GM21528 (cell line): ENCODE measurements around the gene GPS2.

Experiments
- ATAC-seq: cut with Tn5 transposase; IDR thresholded peaks from one replicate; pipeline ENCODE4 v1.9.1; 2021; ENCODE audit warnings: mild to moderate bottlenecking, moderate library complexity; ENCODE audit not compliant: unreplicated experiment, low FRiP score

GPS2 gene

GRCh38 chr17:7294614-7295153, 20.5 kb downstream of the GPS2 start, which contains the start of gene YBX2:
Gene YBX2, minus strand, starts transcription at chr17:7294639. Its CDS starts 139 bp downstream, at chr17:7294500.
- no peak for ATAC-seq

- ATAC-seq, result no peak
These were observed 21.1 kb downstream of the GPS2 start for GRCh38 chr17:7293816-7294613.

- no peak for ATAC-seq
These were observed 22.0 kb downstream of the GPS2 start for GRCh38 chr17:7293159-7293558.

- ATAC-seq, result no peak
These were observed 22.4 kb downstream of the GPS2 start for GRCh38 chr17:7292729-7293128.

GRCh38 chr17:7292194-7292593, 23.0 kb downstream of the GPS2 start:
- ATAC-seq, result no peak

- ATAC-seq, result no peak
These were observed 24.5 kb downstream of the GPS2 start for GRCh38 chr17:7290685-7291084.

- no peak for ATAC-seq
These were observed 25.0 kb downstream of the GPS2 start for GRCh38 chr17:7290166-7290565.

- no peak for ATAC-seq
These were observed 25.7 kb downstream of the GPS2 start for GRCh38 chr17:7289256-7290032.

GRCh38 chr17:7285679-7286078, 29.5 kb downstream of the GPS2 start:
- ATAC-seq, result no peak

GRCh38 chr17:7284911-7285310, 30.2 kb downstream of the GPS2 start:
- no peak for ATAC-seq

- ATAC-seq, result no peak
These were observed 31.5 kb downstream of the GPS2 start for GRCh38 chr17:7283471-7284216.

- no peak for ATAC-seq
These were observed 32.3 kb downstream of the GPS2 start for GRCh38 chr17:7282752-7283321.

- ATAC-seq, result no peak
These were observed 33.0 kb downstream of the GPS2 start for GRCh38 chr17:7281953-7282751.

GRCh38 chr17:7281074-7281952, 33.8 kb downstream of the GPS2 start, which contains the start of gene SLC2A4:
Gene SLC2A4, plus strand, starts transcription at chr17:7281718. Its CDS starts 217 bp downstream, at chr17:7281935.
- ATAC-seq, result no peak

- no peak for ATAC-seq
These were observed 34.6 kb downstream of the GPS2 start for GRCh38 chr17:7280519-7281073.

- ATAC-seq, result no peak
These were observed 35.7 kb downstream of the GPS2 start for GRCh38 chr17:7279448-7279847.

- no peak for ATAC-seq
These were observed 48.4 kb downstream of the GPS2 start for GRCh38 chr17:7266784-7267183.

GRCh38 chr17:7263801-7264078, 51.4 kb downstream of the GPS2 start:
- no peak for ATAC-seq
